KMS-11 (cell line): Measurements from ENCODE around the gene ZBTB18.

ENCODE experiments used
- H2AFZ ChIP-seq: fragments of 200-600 bp; sonication (generic); 2 replicates; pipeline ENCODE4 v1.6.1; 2016; ENCODE audit warnings: antibody characterized with exemption, mixed run types, low read depth
- H3K27ac ChIP-seq: fragments of 200-600 bp; sonication (generic); 2 replicates; pipeline ENCODE4 v1.6.1; 2016; ENCODE audit warnings: mild to moderate bottlenecking, mixed run types
- H3K27me3 ChIP-seq: fragments of 200-600 bp; sonication (generic); 2 replicates; pipeline ENCODE4 v1.6.1; 2017; ENCODE audit warnings: mild to moderate bottlenecking, low read depth, mixed run types, moderate library complexity; ENCODE audit not compliant: insufficient read depth
- H3K36me3 ChIP-seq: fragments of 200-600 bp; sonication (generic); 2 replicates; pipeline ENCODE4 v1.6.1; 2017; ENCODE audit warnings: mild to moderate bottlenecking, mixed run types; ENCODE audit not compliant: insufficient read depth
- H3K4me1 ChIP-seq: fragments of 200-600 bp; sonication (generic); 2 replicates; pipeline ENCODE4 v1.6.1; 2016; ENCODE audit warnings: mild to moderate bottlenecking, low read depth, mixed run types; ENCODE audit not compliant: poor library complexity, severe bottlenecking
- H3K4me2 ChIP-seq: fragments of 200-600 bp; sonication (generic); 2 replicates; pipeline ENCODE4 v1.7.0; 2016; ENCODE audit warnings: mild to moderate bottlenecking, mixed run types
- H3K4me3 ChIP-seq: fragments of 200-600 bp; sonication (generic); IDR thresholded peaks from 2 replicates; pipeline ENCODE4 v1.6.1; 2017; ENCODE audit warnings: low read depth, low read length, mixed read lengths; ENCODE audit not compliant: insufficient read depth
- H3K79me2 ChIP-seq: fragments of 200-600 bp; sonication (generic); 2 replicates; pipeline ENCODE4 v1.6.1; 2016; ENCODE audit warnings: low read depth, mixed run types; ENCODE audit not compliant: insufficient read depth
- H3K9ac ChIP-seq: fragments of 200-600 bp; sonication (generic); 2 replicates; pipeline ENCODE4 v1.6.1; 2016; ENCODE audit warnings: mild to moderate bottlenecking, mixed run types
- H4K20me1 ChIP-seq: fragments of 200-600 bp; sonication (generic); 2 replicates; pipeline ENCODE4 v1.6.1; 2016; ENCODE audit warnings: mild to moderate bottlenecking, mixed run types; ENCODE audit not compliant: insufficient read depth
- CTCF ChIP-seq: fragments of 200-600 bp; sonication (generic); conservative IDR thresholded peaks from 2 replicates; pipeline ENCODE4 v1.6.1; 2017; ENCODE audit warnings: low read depth, mild to moderate bottlenecking, antibody characterized with exemption, low read length, moderate library complexity, mixed read lengths

Gene ZBTB18

GRCh38 chr1:244021427-244021826, 29.7 kb upstream of the ZBTB18 start:
- H3K27ac ChIP-seq: no peak overlapping the region
- H3K4me3 ChIP-seq: no peak overlapping the region
- no peak overlapping the region for H3K4me2 ChIP-seq
- no peaks in the 10 kb centered on the region for H3K27me3 ChIP-seq
- no peaks in the 10 kb centered on the region for H3K79me2 ChIP-seq
- no peak for TF ChIP-seq CTCF
- no peaks in the 10 kb centered on the region for H3K36me3 ChIP-seq
- no peak overlapping the region for H3K9ac ChIP-seq
- H4K20me1 ChIP-seq: no peaks in the 10 kb centered on the region
- H3K4me1 ChIP-seq: no peaks in the 10 kb centered on the region
- H2AFZ ChIP-seq: no peak overlapping the region

GRCh38 chr1:244022311-244022710, 28.8 kb upstream of the ZBTB18 start:
- Histone ChIP-seq H3K4me1 (no peaks in the 10 kb centered on the region), H3K36me3 (no peaks in the 10 kb centered on the region), H3K4me3 (no peak overlapping the region), H3K27me3 (no peaks in the 10 kb centered on the region), H3K79me2 (no peaks in the 10 kb centered on the region), H3K9ac (no peak overlapping the region), H4K20me1 (no peaks in the 10 kb centered on the region), H3K27ac (no peak overlapping the region), H3K4me2 (no peak overlapping the region), H2AFZ (no peak overlapping the region)
- TF ChIP-seq CTCF: no peak

GRCh38 chr1:244022864-244023440, 28.1 kb upstream of the ZBTB18 start:
- Histone ChIP-seq H3K27me3 (no peaks in the 10 kb centered on the region), H3K4me1 (no peaks in the 10 kb centered on the region), H4K20me1 (no peaks in the 10 kb centered on the region), H3K36me3 (no peaks in the 10 kb centered on the region), H2AFZ (no peak overlapping the region), H3K4me2 (no peak overlapping the region), H3K4me3 (no peak overlapping the region), H3K9ac (no peak overlapping the region), H3K79me2 (no peaks in the 10 kb centered on the region), H3K27ac (no peak overlapping the region)
- no peak for TF ChIP-seq CTCF

DNA sequence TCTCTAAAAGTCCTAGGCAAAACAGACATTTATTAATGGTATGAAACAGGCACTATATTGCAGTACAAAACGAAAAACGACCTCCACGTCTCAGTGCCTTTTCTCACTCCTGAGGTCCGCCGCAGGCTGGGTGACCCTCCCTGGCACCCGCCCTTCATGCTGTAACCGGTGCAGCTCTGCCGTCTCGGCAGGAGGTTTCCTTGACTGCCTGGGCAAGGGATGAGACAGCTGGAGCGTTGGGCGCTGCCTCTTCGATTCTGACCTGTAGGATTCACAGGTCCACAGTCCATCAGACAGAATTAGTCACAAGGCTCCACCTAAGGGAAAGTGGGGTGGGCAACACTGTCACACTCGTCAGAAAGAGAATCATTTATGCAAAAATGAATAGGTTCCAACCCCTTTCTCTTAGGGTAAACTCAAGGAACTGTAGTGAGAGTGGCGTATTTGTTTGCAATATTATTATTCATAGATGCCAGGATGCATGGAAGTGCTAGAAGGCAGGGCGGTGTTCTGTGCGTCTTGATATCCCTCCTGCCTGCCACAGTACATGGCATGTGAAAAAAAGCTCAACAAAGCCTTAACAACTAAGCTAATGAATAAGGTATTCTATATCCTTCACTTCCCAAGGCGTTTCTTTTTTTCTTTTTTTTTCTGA, 23.5 kb upstream of the ZBTB18 start:
- Histone ChIP-seq H3K36me3 (no peaks in the 10 kb centered on the region), H3K27ac (no peak overlapping the region), H2AFZ (no peak overlapping the region), H3K4me1 (no peaks in the 10 kb centered on the region), H3K4me3 (no peak overlapping the region), H3K27me3 (no peaks in the 10 kb centered on the region), H3K4me2 (no peak overlapping the region), H3K79me2 (no peaks in the 10 kb centered on the region), H3K9ac (no peak overlapping the region), H4K20me1 (no peaks in the 10 kb centered on the region)
- no peak for TF ChIP-seq CTCF
